CD14-positive monocyte (primary cell): ENCODE measurements around the gene SIGLEC14. TPM values are rescaled to one million over a fixed set of nuclear protein-coding genes. Genes with fewer than 3 reads are reported as not detected.

Source experiments
- DNase-seq, 3 donors: peaks; one replicate each; pipeline ENCODE4 v3.0.0-alpha.2; 2011 to 2022
- H2AFZ ChIP-seq: 2 replicates; pipeline ENCODE4 v1.6.0; 2012; ENCODE audit warnings: mild to moderate bottlenecking, low read depth, low read length, inconsistent platforms; ENCODE audit not compliant: insufficient read depth, poor library complexity, severe bottlenecking
- H3K27ac ChIP-seq, 2 donors: 1 replicate in 1 of 2; 2 replicates in 1 of 2; pipeline ENCODE4 v1.5.1; 2012 to 2013; ENCODE audit warnings: low read length in 2 of 2, control low read depth in 1 of 2, inconsistent platforms in 1 of 2, low read depth in 1 of 2, mild to moderate bottlenecking in 1 of 2
- H3K27me3 ChIP-seq, 2 donors: one replicate each; pipeline versions ENCODE4 v1.6.0 to v1.6.1; 2011 to 2013; ENCODE audit warnings: low read length in 2 of 2; ENCODE audit not compliant: control insufficient read depth in 2 of 2, insufficient read depth in 2 of 2
- H3K36me3 ChIP-seq, 2 donors: replicated peaks in 1 of 2; 1 replicate in 1 of 2; 2 replicates in 1 of 2; pipeline versions ENCODE4 v1.5.1 to v1.6.1; 2012 to 2013; ENCODE audit warnings: low read length in 2 of 2, control low read depth in 1 of 2, inconsistent platforms in 1 of 2, mild to moderate bottlenecking in 1 of 2; ENCODE audit not compliant: insufficient read depth in 2 of 2, control insufficient read depth in 1 of 2
- H3K4me1 ChIP-seq, 2 donors: 1 replicate in 1 of 2; 2 replicates in 1 of 2; pipeline versions ENCODE4 v1.5.1 to v1.6.1; 2012 to 2013; ENCODE audit warnings: low read length in 2 of 2, control low read depth in 1 of 2, inconsistent platforms in 1 of 2, mild to moderate bottlenecking in 1 of 2, moderate library complexity in 1 of 2; ENCODE audit not compliant: insufficient read depth in 2 of 2, control insufficient read depth in 1 of 2
- H3K4me2 ChIP-seq: replicated peaks from 2 replicates; pipeline ENCODE3; 2012; ENCODE audit warnings: low read length, moderate library complexity, mild to moderate bottlenecking; ENCODE audit not compliant: poor library complexity, severe bottlenecking; ENCODE audit errors: extremely low read depth
- H3K4me3 ChIP-seq, 3 experiments: fragments of 200-600 bp in 1 of 3; sonication (generic) in 1 of 3; replicated peaks in 1 of 3; 1 replicate in 2 of 3; 2 replicates in 1 of 3; pipeline ENCODE4 v1.5.1; 2011 to 2013; ENCODE audit warnings: low read length in 3 of 3, mild to moderate bottlenecking in 3 of 3, control low read depth in 2 of 3, low read depth in 2 of 3, inconsistent platforms in 1 of 3, moderate library complexity in 1 of 3
- H3K79me2 ChIP-seq: 2 replicates; pipeline ENCODE4 v1.6.0; 2012; ENCODE audit warnings: mild to moderate bottlenecking, control low read depth, inconsistent platforms, low read length, moderate library complexity; ENCODE audit not compliant: insufficient read depth
- H3K9ac ChIP-seq: 2 replicates; pipeline ENCODE4 v1.6.0; 2017; ENCODE audit warnings: low read length, mild to moderate bottlenecking; ENCODE audit not compliant: insufficient read depth, poor library complexity, severe bottlenecking
- H3K9me3 ChIP-seq, 2 donors: replicated peaks in 1 of 2; 1 replicate in 1 of 2; 2 replicates in 1 of 2; pipeline versions ENCODE4 v1.5.1 to v1.6.1; 2012 to 2013; ENCODE audit warnings: low read length in 2 of 2, control low read depth in 1 of 2; ENCODE audit not compliant: control insufficient read depth in 1 of 2, insufficient read depth in 1 of 2
- H4K20me1 ChIP-seq: 2 replicates; pipeline ENCODE4 v1.6.0; 2012; ENCODE audit warnings: mild to moderate bottlenecking, low read length, control low read depth, moderate library complexity; ENCODE audit not compliant: insufficient read depth
- H3K27ac Mint-ChIP-seq, 7 donors: one replicate each; pipeline ENCODE4 v1.8.0; 2020; ENCODE audit warnings: mild to moderate bottlenecking in 7 of 7, mixed read lengths in 7 of 7, moderate library complexity in 6 of 7, inconsistent platforms in 2 of 7
- H3K27me3 Mint-ChIP-seq, 3 donors: one replicate each; pipeline ENCODE4 v1.8.0; 2021 to 2022; ENCODE audit warnings: low read depth in 3 of 3, mild to moderate bottlenecking in 3 of 3, mixed read lengths in 3 of 3, moderate library complexity in 3 of 3, inconsistent platforms in 1 of 3
- H3K36me3 Mint-ChIP-seq, 2 donors: one replicate each; pipeline ENCODE4 v1.8.0; 2020; ENCODE audit warnings: mixed read lengths in 2 of 2, inconsistent platforms in 1 of 2, mild to moderate bottlenecking in 1 of 2
- H3K4me1 Mint-ChIP-seq: one replicate; pipeline ENCODE4 v1.8.0; 2020; ENCODE audit warnings: mild to moderate bottlenecking, mixed read lengths
- H3K4me3 Mint-ChIP-seq, 2 donors: one replicate each; pipeline ENCODE4 v1.8.0; 2020; ENCODE audit warnings: mild to moderate bottlenecking in 2 of 2, mixed read lengths in 2 of 2, moderate library complexity in 1 of 2
- H3K9me3 Mint-ChIP-seq, 7 donors: one replicate each; pipeline ENCODE4 v1.8.0; 2020 to 2022; ENCODE audit warnings: mixed read lengths in 7 of 7, mild to moderate bottlenecking in 6 of 7, moderate library complexity in 6 of 7, inconsistent platforms in 2 of 7
- CTCF ChIP-seq: fragments of 200-600 bp; IDR thresholded peaks from one replicate; pipeline ENCODE4 v1.8.0; 2022; ENCODE audit warnings: antibody characterized with exemption, mild to moderate bottlenecking
- WGBS: methylation state at CpG from one replicate; pipeline ENCODE4 v1.1.5; 2013; ENCODE audit warnings: missing lambda C conversion rate; ENCODE audit not compliant: insufficient coverage; 5-methylcytosine and 5-hydroxymethylcytosine counted together
- intact Hi-C, 2 donors: fragments of 100-400 bp; cut with micrococcal nuclease; formaldehyde crosslinking; loops; one replicate each; pipeline versions ENCODE4 v1.15.0 to v1.15.1; 2023
- polyA plus RNA-seq, 3 donors: library from polyadenylated mRNA; depleted of rRNA in 1 of 3; unstranded in 2 of 3; stranded (reverse) in 1 of 3; fragments of 300-500 nt in 2 of 3; fragments of >200 nt in 1 of 3; fragmentation: Illumina TruSeq in 2 of 3; gene quantifications; 1 replicate in 2 of 3; 2 replicates in 1 of 3; pipeline ENCODE4 v1.2.3, GENCODE V29; 2012 to 2021

Gene SIGLEC14
- polyA plus RNA-seq, 3 donors: 63.5 to 129 (median 95.0) TPM

- no peaks in the 10 kb centered on the region for H3K9me3 ChIP-seq
- H3K36me3 ChIP-seq: peaks cover 64 to 87% of the 10 kb centered on the region in 2 donors
- Mint-ChIP-seq H3K27me3 (peaks cover 0 to 2% (median 1%) of the 10 kb centered on the region in 3 donors), H3K36me3 (peaks cover 65 to 91% of the 10 kb centered on the region in 2 donors), H3K4me3 (no peak overlapping the region), H3K27ac (no peak overlapping the region), H3K9me3 (peaks cover 0 to 8% (median 0%) of the 10 kb centered on the region in 7 donors), H3K4me1 (peaks cover 16% of the 10 kb centered on the region)
- no peak overlapping the region for H3K4me3 ChIP-seq
- no peak overlapping the region for H2AFZ ChIP-seq
- no peak for TF ChIP-seq CTCF
- DNase-seq: no peak
- no peaks in the 10 kb centered on the region for H3K27me3 ChIP-seq
- H3K9ac ChIP-seq: no peak overlapping the region
- no CpG with 5 or more reads among the region's 5 CpGs for WGBS
- H4K20me1 ChIP-seq: peaks cover 86% of the 10 kb centered on the region
- no peak overlapping the region for H3K4me2 ChIP-seq
- peaks cover 7% of the 10 kb centered on the region for H3K79me2 ChIP-seq
- intact Hi-C loops: no loop called here
- no peak overlapping the region for H3K27ac ChIP-seq
- peaks cover 3 to 12% of the 10 kb centered on the region in 2 donors for H3K4me1 ChIP-seq
Observed at GRCh38 chr19:51614789-51615188, 31.8 kb downstream of the SIGLEC14 start.

DNA sequence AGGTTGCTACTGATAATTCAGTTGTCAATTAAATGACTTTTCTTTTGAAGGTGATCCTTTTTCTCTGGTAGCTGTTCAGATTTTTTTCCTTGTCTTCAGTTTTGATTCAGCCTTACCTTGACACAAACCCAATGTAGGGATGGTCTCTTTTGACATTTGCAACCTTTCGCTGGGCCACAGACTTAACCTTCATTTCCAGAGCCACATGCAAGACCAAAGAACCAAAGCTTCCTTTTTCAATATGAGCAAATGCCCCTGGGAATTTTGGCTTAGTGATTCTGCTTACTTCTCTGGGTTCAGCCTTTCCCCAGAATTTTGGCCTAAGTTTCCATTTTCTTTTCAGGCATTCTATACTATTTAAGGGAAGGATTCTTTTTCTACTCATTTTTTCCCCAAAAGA, 36.0 kb downstream of the SIGLEC14 start:
- no peaks in the 10 kb centered on the region for H3K9me3 ChIP-seq
- H3K4me1 ChIP-seq: peaks cover 2 to 11% of the 10 kb centered on the region in 2 donors
- Mint-ChIP-seq H3K36me3 (peaks cover 44 to 49% of the 10 kb centered on the region in 2 donors), H3K27me3 (peaks cover 2 to 14% (median 6%) of the 10 kb centered on the region in 3 donors), H3K4me1 (peaks cover 24% of the 10 kb centered on the region), H3K27ac (no peak overlapping the region), H3K4me3 (no peak overlapping the region), H3K9me3 (peaks cover 0 to 8% (median 0%) of the 10 kb centered on the region in 7 donors)
- no peak overlapping the region for H3K4me3 ChIP-seq
- H2AFZ ChIP-seq: no peak overlapping the region
- peaks cover 40 to 48% of the 10 kb centered on the region in 2 donors for H3K36me3 ChIP-seq
- H3K27me3 ChIP-seq: peaks cover 2% of the 10 kb centered on the region in 2 donors
- no peak for TF ChIP-seq CTCF
- no CpG with 5 or more reads among the region's 1 CpG for WGBS
- intact Hi-C loops: no loop called here
- H3K79me2 ChIP-seq: no peaks in the 10 kb centered on the region
- no peak overlapping the region for H3K4me2 ChIP-seq
- no peak overlapping the region for H3K9ac ChIP-seq
- H4K20me1 ChIP-seq: peaks cover 51% of the 10 kb centered on the region
- DNase-seq: no peak
- no peak overlapping the region for H3K27ac ChIP-seq
